WTC11 (cell line): ENCODE measurements around the gene PLCG1. TPM values are rescaled to one million over a fixed set of nuclear protein-coding genes. Genes with fewer than 3 reads are reported as not detected.

Source experiments
- ATAC-seq: fragments of 200-7000 bp; cut with Tn5 transposase; 2 replicates; pipeline ENCODE4 v1.10.0; 2021; ENCODE audit warnings: mild to moderate bottlenecking, moderate library complexity
- CTCF ChIA-PET: fragments of 300-600 bp; sonication (Branson Sonifier 250); formaldehyde crosslinking; loops from one replicate; lab custom pipeline; 2021; ENCODE audit warnings: antibody characterized with exemption; lab: Charles Lee
- POLR2A ChIA-PET: fragments of 350-600 bp; sonication (Branson Sonifier 250); formaldehyde crosslinking; loops from one replicate; lab custom pipeline; 2021; ENCODE audit warnings: antibody characterized with exemption; lab: Charles Lee
- DNase-seq: peaks from one replicate; pipeline ENCODE4 v3.0.0; 2021; ENCODE audit warnings: low spot score
- H3K27ac Mint-ChIP-seq: 2 replicates; pipeline ENCODE4 v1.8.0; 2021; ENCODE audit warnings: mixed read lengths
- H3K27me3 Mint-ChIP-seq: 2 replicates; pipeline ENCODE4 v1.8.0; 2021; ENCODE audit warnings: low read depth, mild to moderate bottlenecking, moderate library complexity, mixed read lengths
- H3K36me3 Mint-ChIP-seq: 2 replicates; pipeline ENCODE4 v1.8.0; 2021; ENCODE audit warnings: mixed read lengths
- H3K4me1 Mint-ChIP-seq: 2 replicates; pipeline ENCODE4 v1.8.0; 2022; ENCODE audit warnings: mixed read lengths
- H3K4me3 Mint-ChIP-seq: 2 replicates; pipeline ENCODE4 v1.8.0; 2021; ENCODE audit warnings: mild to moderate bottlenecking, moderate library complexity, mixed read lengths
- H3K9me3 Mint-ChIP-seq: 2 replicates; pipeline ENCODE4 v1.8.0; 2021; ENCODE audit warnings: mixed read lengths
- ATF1 ChIP-seq: sonication (generic); formaldehyde crosslinking; IDR thresholded peaks from 2 replicates; pipeline ENCODE4 v1.8.1; 2023; ENCODE audit warnings: mild to moderate bottlenecking, moderate library complexity, missing genetic modification reagents
- CBFB ChIP-seq: sonication (generic); formaldehyde crosslinking; IDR thresholded peaks from 2 replicates; pipeline ENCODE4 v1.8.1; 2022; ENCODE audit warnings: mild to moderate bottlenecking, low read depth, missing genetic modification reagents
- CREB1 ChIP-seq: sonication (generic); formaldehyde crosslinking; IDR thresholded peaks from 2 replicates; pipeline ENCODE4 v1.8.0; 2023; ENCODE audit warnings: mild to moderate bottlenecking, missing genetic modification reagents
- EMX1 ChIP-seq: fragments of 250-450 bp; sonication (Bioruptor Pico); IDR thresholded peaks from 2 replicates; pipeline ENCODE4 v1.8.0; 2021; ENCODE audit warnings: mild to moderate bottlenecking
- FOXK1 ChIP-seq: sonication (generic); formaldehyde crosslinking; IDR thresholded peaks from 2 replicates; pipeline ENCODE4 v1.8.0; 2022; ENCODE audit warnings: mild to moderate bottlenecking, moderate library complexity, missing genetic modification reagents
- GRHL2 ChIP-seq: fragments of 250-450 bp; sonication (Bioruptor Pico); IDR thresholded peaks from 2 replicates; pipeline ENCODE4 v1.8.0; 2022; ENCODE audit warnings: mild to moderate bottlenecking, moderate library complexity; ENCODE audit not compliant: insufficient replicate concordance, severe bottlenecking
- JUN ChIP-seq: sonication (generic); formaldehyde crosslinking; IDR thresholded peaks from 2 replicates; pipeline ENCODE4 v1.8.0; 2023; ENCODE audit warnings: mild to moderate bottlenecking, missing genetic modification reagents
- OVOL2 ChIP-seq: fragments of 250-450 bp; sonication (Bioruptor Pico); IDR thresholded peaks from 2 replicates; pipeline ENCODE4 v1.9.0; 2021; ENCODE audit warnings: mild to moderate bottlenecking, borderline replicate concordance
- SMAD3 ChIP-seq: sonication (generic); formaldehyde crosslinking; IDR thresholded peaks from 2 replicates; pipeline ENCODE4 v1.8.0; 2022; ENCODE audit warnings: missing genetic modification reagents, mild to moderate bottlenecking, borderline replicate concordance
- SP1 ChIP-seq: sonication (generic); formaldehyde crosslinking; conservative IDR thresholded peaks from 2 replicates; pipeline ENCODE4 v1.8.1; 2022; ENCODE audit warnings: missing genetic modification reagents
- TEAD4 ChIP-seq: sonication (generic); formaldehyde crosslinking; IDR thresholded peaks from 2 replicates; pipeline ENCODE4 v1.8.0; 2022; ENCODE audit warnings: mild to moderate bottlenecking, missing genetic modification reagents
- ZNF219 ChIP-seq: sonication (generic); formaldehyde crosslinking; IDR thresholded peaks from 2 replicates; pipeline ENCODE4 v1.8.0; 2023; ENCODE audit warnings: missing genetic modification reagents, mild to moderate bottlenecking, borderline replicate concordance
- total RNA-seq: library from RNA; stranded (reverse); gene quantifications from 3 replicates; pipeline ENCODE4 v1.2.3, GENCODE V29; 2021
- TF ChIP-seq, protein P1 (sequence below): sonication (generic); formaldehyde crosslinking; IDR thresholded peaks from 2 replicates; pipeline ENCODE4 v1.8.1; 2022; ENCODE audit warnings: low read depth, missing genetic modification reagents, borderline replicate concordance
- TF ChIP-seq, protein P2 (sequence below): sonication (generic); formaldehyde crosslinking; IDR thresholded peaks from 2 replicates; pipeline ENCODE4 v1.8.0; 2022; ENCODE audit warnings: mild to moderate bottlenecking, missing genetic modification reagents
- TF ChIP-seq, protein P3 (sequence below): sonication (generic); formaldehyde crosslinking; IDR thresholded peaks from 2 replicates; pipeline ENCODE4 v1.8.0; 2023; ENCODE audit warnings: missing genetic modification reagents
- TF ChIP-seq, protein P4 (sequence below): fragments of 250-450 bp; sonication (Bioruptor Pico); IDR thresholded peaks from 2 replicates; pipeline ENCODE4 v1.9.0; 2021; ENCODE audit warnings: mild to moderate bottlenecking, borderline replicate concordance
- TF ChIP-seq, protein P5 (sequence below): fragments of 250-450 bp; sonication (Bioruptor Pico); IDR thresholded peaks from 2 replicates; pipeline ENCODE4 v2.1.2; 2022; ENCODE audit warnings: mild to moderate bottlenecking, moderate library complexity
- TF ChIP-seq, protein P6 (sequence below): sonication (generic); formaldehyde crosslinking; IDR thresholded peaks from 2 replicates; pipeline ENCODE4 v1.8.1; 2022; ENCODE audit warnings: missing genetic modification reagents, borderline replicate concordance

PLCG1 gene
- total RNA-seq, 1 experiment from 2014 or later = 201 TPM

DNA sequence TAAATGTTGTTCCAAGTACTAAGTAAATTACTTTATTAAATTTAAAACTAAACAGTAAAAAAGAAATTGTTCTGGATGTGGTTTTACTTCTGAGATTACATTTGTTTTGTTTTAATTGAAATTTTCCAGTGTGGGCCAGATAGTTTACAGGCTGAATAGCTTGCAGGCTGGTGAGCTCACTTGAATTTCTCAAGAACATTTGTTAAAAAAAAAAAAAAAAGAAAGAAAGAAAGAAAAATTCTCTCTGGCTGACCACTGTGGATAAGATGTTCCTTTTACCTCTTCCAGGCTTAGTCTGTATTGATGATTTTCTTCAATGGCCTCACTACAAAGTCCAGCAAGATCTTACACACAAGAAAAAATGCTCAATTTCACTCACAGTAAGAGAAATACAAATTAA is 85.4 kb downstream of the PLCG1 start:
- Mint-ChIP-seq H3K4me3 (no peak overlapping the region), H3K27me3 (no peaks in the 10 kb centered on the region), H3K27ac (no peak overlapping the region), H3K4me1 (no peaks in the 10 kb centered on the region), H3K36me3 (no peaks in the 10 kb centered on the region), H3K9me3 (no peaks in the 10 kb centered on the region)
- DNase-seq = no peak
- ATAC-seq = no peak
- ChIA-PET CTCF (interaction anchor here (0.6 to 3.4 kb wide), 3 partner anchors 28 to 136 kb away, joined by 3 to 14 read pairs (median 4); no protein-coding TSS in a partner anchor), POLR2A (no interaction called here)
- TF ChIP-seq, protein P1, sequence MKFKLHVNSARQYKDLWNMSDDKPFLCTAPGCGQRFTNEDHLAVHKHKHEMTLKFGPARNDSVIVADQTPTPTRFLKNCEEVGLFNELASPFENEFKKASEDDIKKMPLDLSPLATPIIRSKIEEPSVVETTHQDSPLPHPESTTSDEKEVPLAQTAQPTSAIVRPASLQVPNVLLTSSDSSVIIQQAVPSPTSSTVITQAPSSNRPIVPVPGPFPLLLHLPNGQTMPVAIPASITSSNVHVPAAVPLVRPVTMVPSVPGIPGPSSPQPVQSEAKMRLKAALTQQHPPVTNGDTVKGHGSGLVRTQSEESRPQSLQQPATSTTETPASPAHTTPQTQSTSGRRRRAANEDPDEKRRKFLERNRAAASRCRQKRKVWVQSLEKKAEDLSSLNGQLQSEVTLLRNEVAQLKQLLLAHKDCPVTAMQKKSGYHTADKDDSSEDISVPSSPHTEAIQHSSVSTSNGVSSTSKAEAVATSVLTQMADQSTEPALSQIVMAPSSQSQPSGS (CRISPR knock-in tag) = no peak

DNA sequence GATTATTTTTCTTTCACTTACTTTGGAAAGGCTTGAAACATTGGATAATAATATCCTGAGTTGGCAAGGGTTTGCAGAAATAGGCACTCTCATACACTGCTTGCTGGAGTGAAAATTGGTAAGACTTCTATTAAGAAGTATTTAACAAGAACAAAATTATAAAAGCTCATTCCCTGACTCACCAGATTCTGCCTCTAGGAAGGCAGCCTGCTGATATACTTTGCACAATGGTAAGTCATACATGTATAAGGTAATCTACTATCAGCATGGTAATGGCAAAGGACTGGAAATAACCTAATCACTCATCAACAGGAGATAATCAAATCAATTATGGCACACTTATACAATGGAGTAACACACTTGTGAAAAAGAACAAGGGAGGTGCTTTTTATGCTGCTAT is 85.8 kb downstream of the PLCG1 start:
- Mint-ChIP-seq H3K27ac (no peak overlapping the region), H3K9me3 (no peaks in the 10 kb centered on the region), H3K36me3 (no peaks in the 10 kb centered on the region), H3K27me3 (no peaks in the 10 kb centered on the region), H3K4me3 (no peak overlapping the region), H3K4me1 (no peaks in the 10 kb centered on the region)
- DNase-seq (no peak), ATAC-seq (no peak)
- ChIA-PET CTCF (interaction anchor here (0.8 to 3.4 kb wide), 6 partner anchors 9 to 260 kb away, joined by 3 to 14 read pairs (median 4); no protein-coding TSS in a partner anchor), POLR2A (no interaction called here)
- TF ChIP-seq CBFB (CRISPR knock-in tag) (no peak), SMAD3 (CRISPR knock-in tag) (no peak), OVOL2 (CRISPR knock-in tag) (no peak), EMX1 (no peak), ZNF219 (no peak), FOXK1 (CRISPR knock-in tag) (no peak), CREB1 (CRISPR knock-in tag) (no peak), ATF1 (CRISPR knock-in tag) (no peak), JUN (CRISPR knock-in tag) (no peak), TEAD4 (no peak), GRHL2 (CRISPR knock-in tag) (no peak), SP1 (no peak)
- TF ChIP-seq, protein P2, sequence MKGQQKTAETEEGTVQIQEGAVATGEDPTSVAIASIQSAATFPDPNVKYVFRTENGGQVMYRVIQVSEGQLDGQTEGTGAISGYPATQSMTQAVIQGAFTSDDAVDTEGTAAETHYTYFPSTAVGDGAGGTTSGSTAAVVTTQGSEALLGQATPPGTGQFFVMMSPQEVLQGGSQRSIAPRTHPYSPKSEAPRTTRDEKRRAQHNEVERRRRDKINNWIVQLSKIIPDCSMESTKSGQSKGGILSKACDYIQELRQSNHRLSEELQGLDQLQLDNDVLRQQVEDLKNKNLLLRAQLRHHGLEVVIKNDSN (CRISPR knock-in tag) = no peak
- TF ChIP-seq, protein P3, sequence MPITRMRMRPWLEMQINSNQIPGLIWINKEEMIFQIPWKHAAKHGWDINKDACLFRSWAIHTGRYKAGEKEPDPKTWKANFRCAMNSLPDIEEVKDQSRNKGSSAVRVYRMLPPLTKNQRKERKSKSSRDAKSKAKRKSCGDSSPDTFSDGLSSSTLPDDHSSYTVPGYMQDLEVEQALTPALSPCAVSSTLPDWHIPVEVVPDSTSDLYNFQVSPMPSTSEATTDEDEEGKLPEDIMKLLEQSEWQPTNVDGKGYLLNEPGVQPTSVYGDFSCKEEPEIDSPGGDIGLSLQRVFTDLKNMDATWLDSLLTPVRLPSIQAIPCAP (CRISPR knock-in tag) = no peak
- TF ChIP-seq, protein P4, sequence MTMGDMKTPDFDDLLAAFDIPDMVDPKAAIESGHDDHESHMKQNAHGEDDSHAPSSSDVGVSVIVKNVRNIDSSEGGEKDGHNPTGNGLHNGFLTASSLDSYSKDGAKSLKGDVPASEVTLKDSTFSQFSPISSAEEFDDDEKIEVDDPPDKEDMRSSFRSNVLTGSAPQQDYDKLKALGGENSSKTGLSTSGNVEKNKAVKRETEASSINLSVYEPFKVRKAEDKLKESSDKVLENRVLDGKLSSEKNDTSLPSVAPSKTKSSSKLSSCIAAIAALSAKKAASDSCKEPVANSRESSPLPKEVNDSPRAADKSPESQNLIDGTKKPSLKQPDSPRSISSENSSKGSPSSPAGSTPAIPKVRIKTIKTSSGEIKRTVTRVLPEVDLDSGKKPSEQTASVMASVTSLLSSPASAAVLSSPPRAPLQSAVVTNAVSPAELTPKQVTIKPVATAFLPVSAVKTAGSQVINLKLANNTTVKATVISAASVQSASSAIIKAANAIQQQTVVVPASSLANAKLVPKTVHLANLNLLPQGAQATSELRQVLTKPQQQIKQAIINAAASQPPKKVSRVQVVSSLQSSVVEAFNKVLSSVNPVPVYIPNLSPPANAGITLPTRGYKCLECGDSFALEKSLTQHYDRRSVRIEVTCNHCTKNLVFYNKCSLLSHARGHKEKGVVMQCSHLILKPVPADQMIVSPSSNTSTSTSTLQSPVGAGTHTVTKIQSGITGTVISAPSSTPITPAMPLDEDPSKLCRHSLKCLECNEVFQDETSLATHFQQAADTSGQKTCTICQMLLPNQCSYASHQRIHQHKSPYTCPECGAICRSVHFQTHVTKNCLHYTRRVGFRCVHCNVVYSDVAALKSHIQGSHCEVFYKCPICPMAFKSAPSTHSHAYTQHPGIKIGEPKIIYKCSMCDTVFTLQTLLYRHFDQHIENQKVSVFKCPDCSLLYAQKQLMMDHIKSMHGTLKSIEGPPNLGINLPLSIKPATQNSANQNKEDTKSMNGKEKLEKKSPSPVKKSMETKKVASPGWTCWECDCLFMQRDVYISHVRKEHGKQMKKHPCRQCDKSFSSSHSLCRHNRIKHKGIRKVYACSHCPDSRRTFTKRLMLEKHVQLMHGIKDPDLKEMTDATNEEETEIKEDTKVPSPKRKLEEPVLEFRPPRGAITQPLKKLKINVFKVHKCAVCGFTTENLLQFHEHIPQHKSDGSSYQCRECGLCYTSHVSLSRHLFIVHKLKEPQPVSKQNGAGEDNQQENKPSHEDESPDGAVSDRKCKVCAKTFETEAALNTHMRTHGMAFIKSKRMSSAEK = no peak
- TF ChIP-seq, protein P5, sequence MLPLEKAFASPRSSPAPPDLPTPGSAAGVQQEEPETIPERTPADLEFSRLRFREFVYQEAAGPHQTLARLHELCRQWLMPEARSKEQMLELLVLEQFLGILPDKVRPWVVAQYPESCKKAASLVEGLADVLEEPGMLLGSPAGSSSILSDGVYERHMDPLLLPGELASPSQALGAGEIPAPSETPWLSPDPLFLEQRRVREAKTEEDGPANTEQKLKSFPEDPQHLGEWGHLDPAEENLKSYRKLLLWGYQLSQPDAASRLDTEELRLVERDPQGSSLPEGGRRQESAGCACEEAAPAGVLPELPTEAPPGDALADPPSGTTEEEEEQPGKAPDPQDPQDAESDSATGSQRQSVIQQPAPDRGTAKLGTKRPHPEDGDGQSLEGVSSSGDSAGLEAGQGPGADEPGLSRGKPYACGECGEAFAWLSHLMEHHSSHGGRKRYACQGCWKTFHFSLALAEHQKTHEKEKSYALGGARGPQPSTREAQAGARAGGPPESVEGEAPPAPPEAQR = no peak
- TF ChIP-seq, protein P6, sequence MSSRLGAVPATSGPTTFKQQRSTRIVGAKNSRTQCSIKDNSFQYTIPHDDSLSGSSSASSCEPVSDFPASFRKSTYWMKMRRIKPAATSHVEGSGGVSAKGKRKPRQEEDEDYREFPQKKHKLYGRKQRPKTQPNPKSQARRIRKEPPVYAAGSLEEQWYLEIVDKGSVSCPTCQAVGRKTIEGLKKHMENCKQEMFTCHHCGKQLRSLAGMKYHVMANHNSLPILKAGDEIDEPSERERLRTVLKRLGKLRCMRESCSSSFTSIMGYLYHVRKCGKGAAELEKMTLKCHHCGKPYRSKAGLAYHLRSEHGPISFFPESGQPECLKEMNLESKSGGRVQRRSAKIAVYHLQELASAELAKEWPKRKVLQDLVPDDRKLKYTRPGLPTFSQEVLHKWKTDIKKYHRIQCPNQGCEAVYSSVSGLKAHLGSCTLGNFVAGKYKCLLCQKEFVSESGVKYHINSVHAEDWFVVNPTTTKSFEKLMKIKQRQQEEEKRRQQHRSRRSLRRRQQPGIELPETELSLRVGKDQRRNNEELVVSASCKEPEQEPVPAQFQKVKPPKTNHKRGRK = no peak
